Measurements from ENCODE around the gene EXD3. TPM values are rescaled to one million over a fixed set of nuclear protein-coding genes. Genes with fewer than 3 reads are reported as not detected.
"Not testable (repeated sequence)": the region's sequence is repeated elsewhere in the genome, so short reads cannot be mapped to it uniquely, and the experiment has no call there.

Gene EXD3
- total and polyA plus RNA-seq, 2 donors from 2014 or later: 18.9 to 44.5 TPM

DNA sequence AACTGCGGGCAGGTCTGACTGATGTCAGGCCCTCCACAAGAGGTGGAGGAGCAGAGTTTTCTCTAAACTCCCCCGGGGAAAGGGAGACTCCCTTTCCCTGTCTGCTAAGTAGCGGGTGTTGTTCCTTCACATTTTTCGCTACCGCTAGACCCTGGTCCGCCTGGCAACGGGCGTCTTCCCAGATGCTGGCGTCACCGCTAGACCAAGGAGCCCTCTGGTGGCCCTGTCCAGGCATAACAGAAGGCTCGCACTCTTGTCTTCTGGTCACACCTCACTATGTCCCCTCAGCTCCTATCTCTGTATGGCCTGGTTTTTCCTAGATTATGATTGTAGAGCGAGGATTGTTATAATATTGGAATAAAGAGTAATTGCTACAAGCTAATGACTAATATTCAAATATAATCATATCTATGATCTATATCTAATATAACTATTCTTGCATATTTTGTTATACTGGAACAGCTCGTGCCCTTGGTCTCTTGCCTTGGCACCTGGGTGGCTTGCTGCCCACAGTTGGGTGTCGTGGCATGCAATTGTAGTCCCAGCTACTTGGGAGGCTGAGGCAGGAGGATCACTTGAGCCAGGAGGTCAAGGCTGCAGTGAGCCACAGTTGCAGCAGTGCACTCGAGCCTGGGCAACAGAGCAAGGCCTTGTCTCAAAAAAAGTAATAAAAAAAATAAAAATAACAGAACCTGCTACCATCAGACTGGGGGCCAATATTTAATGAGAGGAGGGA is 160.6 kb downstream of the EXD3 start:
- H3K27me3 ChIP-seq (ENCODE audit: control insufficient read depth, insufficient read depth, low read length); FAIRE-seq; H3K4me1 ChIP-seq (ENCODE audit: control insufficient read depth in 2 of 3, insufficient read depth in 2 of 3, low read depth in 1 of 3, low read length in 3 of 3); H3K4me3 ChIP-seq (ENCODE audit: low read length in 3 of 3); H3K9me3 ChIP-seq (ENCODE audit: control insufficient read depth in 2 of 3, insufficient read depth in 1 of 3, low read length in 3 of 3); H3K27ac ChIP-seq (ENCODE audit: low read depth in 2 of 2, low read length in 2 of 2); H3K9ac ChIP-seq (ENCODE audit: low read length in 3 of 3); intact Hi-C loops (cut with DNase I): not testable (repeated sequence)
- peaks cover 2 to 12% (median 4%) of the 10 kb centered on the region in 3 donors for H3K36me3 ChIP-seq (ENCODE audit: control insufficient read depth in 2 of 3, insufficient read depth in 3 of 3, low read length in 3 of 3)
- TF ChIP-seq, protein P1, sequence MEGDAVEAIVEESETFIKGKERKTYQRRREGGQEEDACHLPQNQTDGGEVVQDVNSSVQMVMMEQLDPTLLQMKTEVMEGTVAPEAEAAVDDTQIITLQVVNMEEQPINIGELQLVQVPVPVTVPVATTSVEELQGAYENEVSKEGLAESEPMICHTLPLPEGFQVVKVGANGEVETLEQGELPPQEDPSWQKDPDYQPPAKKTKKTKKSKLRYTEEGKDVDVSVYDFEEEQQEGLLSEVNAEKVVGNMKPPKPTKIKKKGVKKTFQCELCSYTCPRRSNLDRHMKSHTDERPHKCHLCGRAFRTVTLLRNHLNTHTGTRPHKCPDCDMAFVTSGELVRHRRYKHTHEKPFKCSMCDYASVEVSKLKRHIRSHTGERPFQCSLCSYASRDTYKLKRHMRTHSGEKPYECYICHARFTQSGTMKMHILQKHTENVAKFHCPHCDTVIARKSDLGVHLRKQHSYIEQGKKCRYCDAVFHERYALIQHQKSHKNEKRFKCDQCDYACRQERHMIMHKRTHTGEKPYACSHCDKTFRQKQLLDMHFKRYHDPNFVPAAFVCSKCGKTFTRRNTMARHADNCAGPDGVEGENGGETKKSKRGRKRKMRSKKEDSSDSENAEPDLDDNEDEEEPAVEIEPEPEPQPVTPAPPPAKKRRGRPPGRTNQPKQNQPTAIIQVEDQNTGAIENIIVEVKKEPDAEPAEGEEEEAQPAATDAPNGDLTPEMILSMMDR (IDR thresholded peaks at IDR 0.05; ENCODE audit: borderline replicate concordance, extremely low read depth, insufficient read depth): peak; percentile 2
- peak in 1 of 5 donors; percentile 70 for DNase-seq

Small RNA genes lying within 50 kb of the gene (microRNA-seq; reads per million reads assigned to microRNA genes)
- 1.7 reads per million for gene MIR7114

Other genes starting within 250 kb of the EXD3 start
- gene ANAPC2, start 234.6 kb downstream of the EXD3 start, total RNA-seq: 57.2 TPM
- 19.9 TPM for gene ANAPC2, start 234.6 kb downstream of the EXD3 start, polyA plus RNA-seq (ENCODE audit: insufficient read depth, low read depth, low replicate concordance)
- 52.5 TPM for gene SSNA1, start 234.5 kb downstream of the EXD3 start, total RNA-seq
- gene SSNA1, start 234.5 kb downstream of the EXD3 start, polyA plus RNA-seq (ENCODE audit: insufficient read depth, low read depth, low replicate concordance): 131 TPM
- 49.5 TPM for gene TPRN, start 222.4 kb downstream of the EXD3 start, total RNA-seq
- gene TPRN, start 222.4 kb downstream of the EXD3 start, polyA plus RNA-seq (ENCODE audit: insufficient read depth, low read depth, low replicate concordance): 47.2 TPM
- 36.3 TPM for gene TMEM203, start 217.5 kb downstream of the EXD3 start, total RNA-seq
- 53.5 TPM for gene TMEM203, start 217.5 kb downstream of the EXD3 start, polyA plus RNA-seq (ENCODE audit: insufficient read depth, low read depth, low replicate concordance)
- 17.8 TPM for gene NDOR1, start 217.5 kb downstream of the EXD3 start, total RNA-seq
- 5.9 TPM for gene NDOR1, start 217.5 kb downstream of the EXD3 start, polyA plus RNA-seq (ENCODE audit: insufficient read depth, low read depth, low replicate concordance)
- gene RNF208, start 200.9 kb downstream of the EXD3 start, total RNA-seq: 7.0 TPM
- gene RNF208, start 200.9 kb downstream of the EXD3 start, polyA plus RNA-seq (ENCODE audit: insufficient read depth, low read depth, low replicate concordance): 22.8 TPM
- gene CYSRT1, start 198.0 kb downstream of the EXD3 start, total RNA-seq: 0.94 TPM
- gene CYSRT1, start 198.0 kb downstream of the EXD3 start, polyA plus RNA-seq (ENCODE audit: insufficient read depth, low read depth, low replicate concordance): 1.3 TPM
- 0.85 TPM for gene RNF224, start 195.7 kb downstream of the EXD3 start, total RNA-seq
- 0.80 TPM for gene RNF224, start 195.7 kb downstream of the EXD3 start, polyA plus RNA-seq (ENCODE audit: insufficient read depth, low read depth, low replicate concordance)
- gene SLC34A3, start 192.3 kb downstream of the EXD3 start, total RNA-seq: 0.13 TPM
- gene SLC34A3, start 192.3 kb downstream of the EXD3 start, polyA plus RNA-seq (ENCODE audit: insufficient read depth, low read depth, low replicate concordance): 36.0 TPM
- gene TUBB4B, start 181.9 kb downstream of the EXD3 start, total RNA-seq: 258 TPM
- gene TUBB4B, start 181.9 kb downstream of the EXD3 start, polyA plus RNA-seq (ENCODE audit: insufficient read depth, low read depth, low replicate concordance): 394 TPM
- gene STPG3, start 171.9 kb downstream of the EXD3 start, total RNA-seq: 0.38 TPM
- gene STPG3, start 171.9 kb downstream of the EXD3 start, polyA plus RNA-seq (ENCODE audit: insufficient read depth, low read depth, low replicate concordance): not detected
- 57.3 TPM for gene NELFB, start 167.8 kb downstream of the EXD3 start, total RNA-seq
- gene NELFB, start 167.8 kb downstream of the EXD3 start, polyA plus RNA-seq (ENCODE audit: insufficient read depth, low read depth, low replicate concordance): 43.8 TPM
- gene TOR4A, start 145.4 kb downstream of the EXD3 start, total RNA-seq: 23.8 TPM
- gene TOR4A, start 145.4 kb downstream of the EXD3 start, polyA plus RNA-seq (ENCODE audit: insufficient read depth, low read depth, low replicate concordance): 4.9 TPM
- gene NRARP, start 120.9 kb downstream of the EXD3 start, total RNA-seq: 4.7 TPM
- gene NRARP, start 120.9 kb downstream of the EXD3 start, polyA plus RNA-seq (ENCODE audit: insufficient read depth, low read depth, low replicate concordance): 1.7 TPM
- 21.8 TPM for gene NOXA1, start 231 bp upstream of the EXD3 start, total RNA-seq
- gene NOXA1, start 231 bp upstream of the EXD3 start, polyA plus RNA-seq (ENCODE audit: insufficient read depth, low read depth, low replicate concordance): 19.1 TPM
- gene ENTPD8, start 18.2 kb upstream of the EXD3 start, total RNA-seq: 5.2 TPM
- gene ENTPD8, start 18.2 kb upstream of the EXD3 start, polyA plus RNA-seq (ENCODE audit: insufficient read depth, low read depth, low replicate concordance): 5.0 TPM
- 49.5 TPM for gene NSMF, start 36.2 kb upstream of the EXD3 start, total RNA-seq
- gene NSMF, start 36.2 kb upstream of the EXD3 start, polyA plus RNA-seq (ENCODE audit: insufficient read depth, low read depth, low replicate concordance): 32.7 TPM
- 9.6 TPM for gene PNPLA7, start 127.2 kb upstream of the EXD3 start, total RNA-seq
- gene PNPLA7, start 127.2 kb upstream of the EXD3 start, polyA plus RNA-seq (ENCODE audit: insufficient read depth, low read depth, low replicate concordance): 2.1 TPM
- 47.3 TPM for gene MRPL41, start 128.7 kb upstream of the EXD3 start, total RNA-seq
- 150 TPM for gene MRPL41, start 128.7 kb upstream of the EXD3 start, polyA plus RNA-seq (ENCODE audit: insufficient read depth, low read depth, low replicate concordance)
- 31.4 TPM for gene DPH7, start 155.8 kb upstream of the EXD3 start, total RNA-seq
- 23.2 TPM for gene DPH7, start 155.8 kb upstream of the EXD3 start, polyA plus RNA-seq (ENCODE audit: insufficient read depth, low read depth, low replicate concordance)
- gene ZMYND19, start 167.3 kb upstream of the EXD3 start, total RNA-seq: 19.1 TPM
- 13.5 TPM for gene ZMYND19, start 167.3 kb upstream of the EXD3 start, polyA plus RNA-seq (ENCODE audit: insufficient read depth, low read depth, low replicate concordance)
- gene ARRDC1, start 182.5 kb upstream of the EXD3 start, total RNA-seq: 88.9 TPM
- gene ARRDC1, start 182.5 kb upstream of the EXD3 start, polyA plus RNA-seq (ENCODE audit: insufficient read depth, low read depth, low replicate concordance): 42.3 TPM
- 92.9 TPM for gene EHMT1, start 195.8 kb upstream of the EXD3 start, total RNA-seq
- 15.8 TPM for gene EHMT1, start 195.8 kb upstream of the EXD3 start, polyA plus RNA-seq (ENCODE audit: insufficient read depth, low read depth, low replicate concordance)